ENCODE measurements around the gene NFIX. TPM values are rescaled to one million over a fixed set of nuclear protein-coding genes. Genes with fewer than 3 reads are reported as not detected.
A peak's percentile ranks its signal among the peaks of the same experiment; 100 is the strongest.

Gene NFIX
- polyA plus RNA-seq, 3 donors from 2014 or later = 0.49 TPM; not detected in 2

DNA sequence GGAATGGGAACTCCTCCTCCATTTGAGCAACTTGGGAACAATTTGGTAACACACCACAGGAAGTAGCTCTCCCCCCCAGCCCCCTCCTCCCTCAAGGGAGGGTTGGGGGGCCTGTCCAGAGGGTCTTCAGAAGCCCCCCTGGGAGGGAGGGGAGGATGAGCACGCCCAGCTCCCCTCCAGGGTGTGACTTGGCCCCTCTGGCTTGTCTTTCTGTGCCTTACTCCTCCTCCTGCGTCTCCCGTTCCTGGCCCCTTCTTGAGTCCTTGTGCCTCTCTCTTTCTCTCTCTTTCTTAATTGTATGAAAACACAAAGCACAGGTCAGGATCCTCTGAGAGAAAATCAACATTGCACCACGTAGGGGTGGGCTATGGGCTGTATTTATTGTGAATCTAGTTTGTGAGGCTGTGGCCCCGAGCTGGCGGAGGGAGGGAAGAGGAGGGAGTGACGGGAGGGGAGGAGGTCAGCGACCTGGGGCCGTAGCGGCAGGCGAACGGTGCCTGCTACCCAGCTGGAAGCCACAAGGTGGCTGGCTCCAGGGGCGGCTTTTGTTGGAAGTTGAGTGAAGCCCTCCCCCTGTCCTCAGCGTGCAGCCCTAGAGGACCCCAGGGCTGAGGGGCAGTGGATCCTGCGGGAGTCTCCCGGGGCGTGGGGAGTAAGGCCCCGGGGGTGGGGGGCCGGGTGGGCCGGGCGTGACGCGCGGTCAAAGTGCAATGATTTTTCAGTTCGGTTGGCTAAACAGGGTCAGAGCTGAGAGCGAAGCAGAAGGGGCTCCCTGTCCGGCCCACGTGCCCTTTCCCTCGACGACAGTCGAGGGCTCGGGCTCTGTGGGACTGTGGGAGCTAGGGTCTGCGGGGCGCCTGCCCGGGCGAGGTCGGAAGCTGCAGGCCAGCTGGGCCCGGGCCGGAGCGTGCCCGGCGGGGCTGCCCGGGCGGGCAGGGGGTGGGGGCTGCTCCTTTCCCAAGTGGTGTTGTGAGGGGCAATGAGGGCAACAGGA, 101.0 kb downstream of the NFIX start:
- H3K27ac Mint-ChIP-seq = peak overlapping the region in 3 of 6 donors; percentile 5 to 65 (median 53)
- peaks cover 40 to 47% (median 41%) of the 10 kb centered on the region in 3 donors for H3K27me3 Mint-ChIP-seq (ENCODE audit: low read depth in 3 of 3)
- H3K4me3 Mint-ChIP-seq = peak overlapping the region in 1 of 5 donors; percentile 4
- no peak for DNase-seq
- H3K4me1 Mint-ChIP-seq = peaks cover 28 to 41% of the 10 kb centered on the region in 2 donors
- peaks cover 2 to 6% (median 4%) of the 10 kb centered on the region in 6 donors for H3K9me3 Mint-ChIP-seq
- H3K36me3 Mint-ChIP-seq = no peaks in the 10 kb centered on the region

DNA sequence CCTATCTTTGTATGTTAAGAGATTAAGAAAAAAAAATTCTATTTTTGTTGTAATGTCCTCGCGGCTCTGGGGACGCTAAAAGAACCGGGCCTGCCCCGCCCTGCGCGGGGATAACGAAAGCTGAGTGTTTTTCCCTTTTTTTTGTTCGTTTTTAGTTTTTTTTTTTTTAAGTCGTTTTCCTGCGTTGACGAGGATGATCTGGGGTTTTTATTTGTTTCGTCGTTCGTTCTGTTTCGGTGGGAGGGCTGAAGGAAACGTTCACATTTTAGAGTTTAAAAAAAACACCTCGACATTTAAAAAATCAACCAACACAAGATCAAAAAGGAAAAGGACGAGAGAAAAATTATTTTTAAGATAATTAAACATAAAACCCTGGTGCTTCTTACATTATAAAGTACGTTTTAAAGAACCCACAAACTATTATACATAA, 101.8 kb downstream of the NFIX start:
- Mint-ChIP-seq H3K27ac (peak overlapping the region in 3 of 6 donors; percentile 18 to 65 (median 65)), H3K4me1 (peaks cover 36 to 47% of the 10 kb centered on the region in 2 donors)

GRCh38 chr19:13097463-13098258, 102.4 kb downstream of the NFIX start:
- peaks cover 2 to 6% (median 4%) of the 10 kb centered on the region in 6 donors for H3K9me3 Mint-ChIP-seq
- no peaks in the 10 kb centered on the region for H3K36me3 Mint-ChIP-seq
- peak overlapping the region in 3 of 5 donors; percentile 15 to 47 (median 45) for H3K4me3 Mint-ChIP-seq
- H3K4me1 Mint-ChIP-seq = peaks cover 41 to 47% of the 10 kb centered on the region in 2 donors
- DNase-seq = no peak
- H3K27ac Mint-ChIP-seq = peak overlapping the region in 2 of 6 donors; percentile 28 to 45
- H3K27me3 Mint-ChIP-seq (ENCODE audit: low read depth in 3 of 3) = peaks cover 44 to 45% (median 45%) of the 10 kb centered on the region in 3 donors

More for the DNA sequence above, 101.8 kb downstream of the NFIX start:
- Mint-ChIP-seq H3K9me3 (peaks cover 2 to 6% (median 4%) of the 10 kb centered on the region in 6 donors), H3K36me3 (no peaks in the 10 kb centered on the region), H3K27me3 (ENCODE audit: low read depth in 3 of 3) (peaks cover 44 to 45% (median 45%) of the 10 kb centered on the region in 3 donors), H3K4me3 (peak overlapping the region in 4 of 5 donors; percentile 27 to 60 (median 52))
- DNase-seq = no peak

DNA sequence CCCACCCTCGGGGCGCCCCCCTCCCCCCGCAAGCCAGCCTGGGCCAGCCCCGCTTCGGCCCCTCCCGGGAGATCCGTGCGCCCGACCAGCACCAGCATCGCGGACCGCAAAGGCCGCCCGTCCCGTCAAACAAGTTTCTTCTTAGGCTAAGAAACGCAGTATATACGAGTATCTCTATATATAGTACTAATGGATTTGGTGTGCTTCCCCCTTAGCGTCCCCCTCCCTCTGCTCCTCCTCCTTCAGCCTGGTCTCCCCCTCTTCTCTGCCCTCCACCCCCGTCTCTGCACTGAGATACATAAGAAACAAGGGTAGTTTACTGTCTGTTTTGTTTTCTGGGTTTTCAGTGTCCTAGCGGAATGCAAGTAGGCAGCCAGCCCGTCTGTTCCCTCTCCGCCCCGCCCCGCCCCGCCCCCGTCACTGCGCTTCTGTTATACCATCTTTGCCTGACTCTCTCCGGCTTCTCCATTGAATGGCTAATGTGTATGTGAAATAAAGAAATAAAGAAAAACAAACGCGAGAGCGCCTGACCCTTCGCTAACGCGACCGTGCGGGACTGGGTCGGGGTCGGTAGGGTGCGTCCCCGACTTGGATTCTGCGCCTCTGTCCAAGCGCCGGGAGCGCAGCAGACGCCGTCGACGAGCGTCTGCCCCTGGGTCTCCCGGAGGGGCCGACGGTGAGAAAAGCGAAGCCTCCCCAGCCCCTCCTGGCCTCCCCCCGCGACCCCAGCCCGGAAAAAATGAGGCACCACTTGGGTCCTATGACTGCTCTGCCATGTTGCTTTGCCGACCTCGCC, 103.2 kb downstream of the NFIX start:
- Mint-ChIP-seq H3K4me3 (peak overlapping the region; percentile 48 to 82 (median 62)), H3K27ac (peak overlapping the region in 5 of 6 donors; percentile 80 to 99 (median 84)), H3K27me3 (ENCODE audit: low read depth in 3 of 3) (peaks cover 44 to 45% (median 45%) of the 10 kb centered on the region in 3 donors), H3K4me1 (peaks cover 46 to 53% of the 10 kb centered on the region in 2 donors), H3K36me3 (no peaks in the 10 kb centered on the region), H3K9me3 (peaks cover 2 to 6% (median 4%) of the 10 kb centered on the region in 6 donors)
- DNase-seq = no peak

DNA sequence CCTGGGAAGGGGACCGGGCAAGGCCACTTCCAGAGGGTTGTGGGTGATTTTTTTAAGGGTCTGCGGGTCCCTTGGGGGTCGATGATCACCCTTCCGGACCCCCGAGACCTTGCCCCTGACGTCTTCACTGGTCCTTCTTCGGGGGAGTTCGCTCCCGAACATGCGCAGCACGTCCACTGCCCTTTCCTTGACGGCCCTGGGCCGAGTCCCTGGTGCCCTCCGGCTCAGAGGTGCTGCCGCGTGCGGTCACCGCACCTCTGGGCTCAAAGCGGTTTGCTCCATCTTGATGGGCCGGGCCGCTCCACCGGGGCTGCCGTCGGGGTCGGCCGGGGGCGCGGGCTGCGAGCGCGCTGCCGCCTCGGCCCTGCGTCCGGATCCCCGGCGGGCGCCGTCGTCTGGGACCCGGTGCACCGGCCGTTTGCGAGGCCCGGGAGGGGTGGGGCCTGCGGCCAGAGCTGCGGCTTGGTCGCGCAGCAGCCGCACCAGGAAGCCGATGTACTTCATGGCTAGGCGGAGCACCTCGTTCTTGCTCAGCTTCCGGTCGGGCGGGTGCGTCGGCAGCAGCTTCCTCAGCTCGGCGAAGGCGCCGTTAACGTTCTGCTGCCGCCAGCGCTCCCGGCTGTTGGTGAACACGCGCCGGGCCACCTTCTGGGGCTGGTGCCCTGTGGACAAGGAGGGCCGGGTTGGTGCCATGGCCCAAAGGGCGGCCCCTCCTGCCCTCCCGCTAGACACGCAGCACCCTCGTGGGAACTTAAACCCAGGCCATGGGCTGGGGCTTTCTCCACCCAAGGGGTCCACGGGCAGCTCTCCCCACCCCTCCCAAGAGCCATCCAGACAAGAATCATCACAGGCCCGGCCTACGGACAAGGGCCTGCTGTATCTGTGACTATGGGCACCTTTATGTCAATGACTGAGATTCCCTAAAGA, 104.1 kb downstream of the NFIX start:
- Mint-ChIP-seq H3K4me1 (peaks cover 46 to 54% of the 10 kb centered on the region in 2 donors), H3K9me3 (peaks cover 2 to 6% (median 4%) of the 10 kb centered on the region in 6 donors), H3K36me3 (no peaks in the 10 kb centered on the region), H3K27me3 (ENCODE audit: low read depth in 3 of 3) (peaks cover 40 to 44% (median 41%) of the 10 kb centered on the region in 3 donors), H3K4me3 (peak overlapping the region; percentile 71 to 90 (median 78)), H3K27ac (peak overlapping the region; percentile 87 to 99 (median 94))
- peak; percentile 82 to 86 (median 86) for DNase-seq

DNA sequence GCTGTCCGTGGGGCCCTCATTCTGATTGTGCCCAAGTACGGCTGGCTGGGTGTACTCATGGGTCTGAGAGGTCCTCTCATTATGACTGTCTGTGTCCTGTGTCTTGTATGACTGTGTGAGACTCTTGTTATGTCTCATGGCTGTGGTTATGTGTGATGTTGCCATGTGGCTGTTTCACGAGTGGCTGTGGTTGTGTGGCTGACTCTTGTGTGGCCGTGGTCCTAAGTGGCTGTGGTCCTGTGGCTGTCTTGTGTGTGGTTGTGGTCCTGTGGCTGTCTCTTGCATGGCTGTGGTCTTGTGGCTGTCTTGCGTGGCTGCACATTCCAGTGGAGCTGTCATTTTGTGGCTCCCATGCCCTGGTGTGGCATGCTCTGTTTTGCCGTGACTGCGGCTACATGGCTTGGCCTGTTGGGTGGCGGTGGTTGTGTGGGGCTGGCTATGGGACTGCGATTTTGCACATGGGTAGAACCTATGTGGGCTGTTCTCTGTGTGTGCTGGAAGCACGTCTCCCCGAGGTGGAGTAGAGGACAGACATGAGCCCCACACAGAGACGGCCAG, 104.8 kb downstream of the NFIX start:
- Mint-ChIP-seq H3K9me3 (peaks cover 2 to 6% (median 4%) of the 10 kb centered on the region in 6 donors), H3K4me1 (peaks cover 53 to 60% of the 10 kb centered on the region in 2 donors), H3K4me3 (peak overlapping the region; percentile 71 to 90 (median 78)), H3K27ac (peak overlapping the region; percentile 87 to 99 (median 94)), H3K36me3 (no peaks in the 10 kb centered on the region), H3K27me3 (ENCODE audit: low read depth in 3 of 3) (peaks cover 35 to 45% (median 37%) of the 10 kb centered on the region in 3 donors)
- DNase-seq = peak; percentile 85 to 90 (median 85)

- H3K27ac Mint-ChIP-seq = peak overlapping the region in 1 of 6 donors; percentile 57
- peak overlapping the region in 3 of 5 donors; percentile 44 to 70 (median 53) for H3K4me3 Mint-ChIP-seq
- DNase-seq = no peak
Observed at GRCh38 chr19:13100841-13101589, 105.7 kb downstream of the NFIX start.

DNA sequence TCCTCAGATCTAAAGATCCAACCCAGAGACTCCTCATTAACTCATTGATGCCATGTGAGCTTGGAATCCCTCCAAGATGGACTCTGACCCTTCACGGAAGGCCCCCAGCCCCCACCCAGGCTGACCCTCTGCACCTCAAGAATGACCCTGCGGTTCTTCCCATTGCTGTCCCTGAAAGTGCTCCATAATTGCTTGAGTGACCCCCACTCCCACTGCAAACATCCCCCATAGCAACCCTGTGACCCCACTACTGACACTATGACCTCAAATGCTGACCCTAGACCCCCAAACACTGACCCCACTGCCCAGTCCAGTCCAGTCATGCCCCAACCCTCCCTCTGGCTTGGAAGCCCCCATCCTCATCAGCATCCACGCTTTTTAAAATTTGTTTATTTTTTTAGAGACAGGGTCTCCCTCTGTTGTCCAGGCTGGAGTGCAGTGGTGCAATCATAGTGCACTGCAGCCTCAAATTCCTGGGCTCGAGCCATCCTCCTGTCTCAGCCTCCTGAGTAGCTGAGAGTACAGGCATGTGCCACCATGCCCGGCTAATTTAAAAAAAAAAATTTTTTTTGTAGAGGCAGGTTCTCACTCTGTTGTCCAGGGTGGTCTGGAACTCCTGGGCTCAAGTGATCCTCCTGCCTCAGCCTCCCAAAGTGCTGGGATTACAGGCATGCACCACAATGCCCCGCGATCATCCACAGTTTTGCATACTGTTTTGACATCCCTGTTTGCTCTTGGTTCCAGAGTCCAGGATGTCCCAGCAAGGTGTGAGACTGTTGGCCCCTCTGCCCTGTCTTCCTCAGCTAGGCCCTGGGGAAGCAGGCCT, 106.5 kb downstream of the NFIX start:
- Mint-ChIP-seq H3K36me3 (no peaks in the 10 kb centered on the region), H3K9me3 (peaks cover 2 to 6% (median 4%) of the 10 kb centered on the region in 6 donors), H3K27ac (peak overlapping the region in 3 of 6 donors; percentile 55 to 64 (median 57)), H3K4me1 (peaks cover 50 to 52% of the 10 kb centered on the region in 2 donors), H3K27me3 (ENCODE audit: low read depth in 3 of 3) (peaks cover 28 to 36% (median 30%) of the 10 kb centered on the region in 3 donors), H3K4me3 (peak overlapping the region; percentile 30 to 70 (median 48))
- no peak for DNase-seq

More at GRCh38 chr19:13100841-13101589, 105.7 kb downstream of the NFIX start:
- H3K27me3 Mint-ChIP-seq (ENCODE audit: low read depth in 3 of 3) = peaks cover 33 to 43% (median 34%) of the 10 kb centered on the region in 3 donors
- H3K9me3 Mint-ChIP-seq = peaks cover 2 to 6% (median 4%) of the 10 kb centered on the region in 6 donors
- no peaks in the 10 kb centered on the region for H3K36me3 Mint-ChIP-seq
- H3K4me1 Mint-ChIP-seq = peaks cover 53 to 56% of the 10 kb centered on the region in 2 donors

DNA sequence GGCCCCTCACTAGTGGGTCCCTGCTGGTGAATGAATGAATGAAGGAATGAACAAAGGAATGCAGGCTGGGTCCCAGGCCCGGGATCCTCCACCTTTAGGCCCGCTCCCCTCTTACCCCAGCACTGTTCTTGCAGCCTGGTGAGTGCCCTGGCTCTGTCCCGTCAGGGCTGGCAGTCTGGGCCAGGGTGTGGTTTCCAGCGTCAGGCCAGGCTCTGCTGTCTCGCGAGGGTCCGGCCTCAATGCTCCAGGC, 107.1 kb downstream of the NFIX start:
- Mint-ChIP-seq H3K27me3 (ENCODE audit: low read depth in 3 of 3) (peaks cover 23 to 31% (median 26%) of the 10 kb centered on the region in 3 donors), H3K27ac (peak overlapping the region in 1 of 6 donors; percentile 14), H3K9me3 (peaks cover 2 to 6% (median 4%) of the 10 kb centered on the region in 6 donors), H3K4me1 (peaks cover 46 to 47% of the 10 kb centered on the region in 2 donors), H3K4me3 (peak overlapping the region; percentile 30 to 67 (median 48)), H3K36me3 (no peaks in the 10 kb centered on the region)
- DNase-seq = no peak
